Ishikawa (cell line): Measurements from ENCODE around the gene SCG2.

Experiments used
- CEBPB ChIP-seq: IDR thresholded peaks from 2 replicates; pipeline ENCODE4 v1.6.1; 2012
- CREB1 ChIP-seq: IDR thresholded peaks from 2 replicates; pipeline ENCODE4 v1.6.1; 2012; ENCODE audit warnings: low read depth
- EGR1 ChIP-seq: IDR thresholded peaks from 2 replicates; pipeline ENCODE4 v1.6.1; 2012
- EP300 ChIP-seq: IDR thresholded peaks from 2 replicates; pipeline ENCODE4 v1.6.1; 2012; ENCODE audit warnings: borderline replicate concordance
- FOXM1 ChIP-seq: IDR thresholded peaks from 2 replicates; pipeline ENCODE4 v1.6.1; 2012; ENCODE audit warnings: low read depth, borderline replicate concordance
- NFIC ChIP-seq: IDR thresholded peaks from 2 replicates; pipeline ENCODE4 v1.6.1; 2012
- RAD21 ChIP-seq: IDR thresholded peaks from 2 replicates; pipeline ENCODE4 v1.6.1; 2012; ENCODE audit warnings: low read depth
- TAF1 ChIP-seq: IDR thresholded peaks from 2 replicates; pipeline ENCODE4 v1.6.1; 2012; ENCODE audit warnings: low read depth, mild to moderate bottlenecking
- TCF12 ChIP-seq: IDR thresholded peaks from 2 replicates; pipeline ENCODE4 v1.6.1; 2012; ENCODE audit warnings: low read depth
- TEAD4 ChIP-seq: IDR thresholded peaks from 2 replicates; pipeline ENCODE4 v1.6.1; 2012
- YY1 ChIP-seq: IDR thresholded peaks from 2 replicates; pipeline ENCODE4 v1.6.1; 2012; ENCODE audit warnings: low read depth
- ZBTB7A ChIP-seq: IDR thresholded peaks from 2 replicates; pipeline ENCODE4 v1.6.1; 2012; ENCODE audit warnings: low read depth
- TF ChIP-seq, protein P1 (sequence below): IDR thresholded peaks from 2 replicates; pipeline ENCODE4 v1.6.1; 2012; ENCODE audit warnings: low read depth, mild to moderate bottlenecking
- TF ChIP-seq, protein P2 (sequence below): IDR thresholded peaks from 2 replicates; pipeline ENCODE4 v1.6.1; 2012
- TF ChIP-seq, protein P3 (sequence below): IDR thresholded peaks from 2 replicates; pipeline ENCODE4 v1.6.1; 2012

SCG2 gene

DNA sequence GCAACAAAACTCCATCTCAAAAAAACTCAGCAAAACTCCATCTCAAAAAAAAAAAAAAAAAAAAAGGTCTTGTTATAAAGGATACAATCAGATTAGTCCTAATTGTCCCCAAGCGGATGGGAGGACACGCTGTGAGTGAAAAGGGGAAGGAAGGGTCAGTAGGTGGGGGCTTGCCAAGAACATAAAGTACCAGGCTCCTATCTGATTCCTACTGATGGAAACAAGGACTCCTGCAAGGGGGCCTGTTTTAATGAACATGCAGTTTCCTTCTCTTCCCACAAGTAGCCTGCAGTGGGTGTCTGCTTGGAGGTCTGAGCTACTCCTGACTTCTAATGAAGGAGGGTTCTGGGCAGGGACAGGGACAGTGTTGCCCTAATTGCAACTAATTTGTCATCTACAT lies 7.9 kb downstream of the SCG2 start:
- TF ChIP-seq TAF1 (no peak), ZBTB7A (no peak), NFIC (no peak), EP300 (no peak), TEAD4 (no peak), RAD21 (no peak), TCF12 (no peak), FOXM1 (no peak)
- TF ChIP-seq, protein P1, sequence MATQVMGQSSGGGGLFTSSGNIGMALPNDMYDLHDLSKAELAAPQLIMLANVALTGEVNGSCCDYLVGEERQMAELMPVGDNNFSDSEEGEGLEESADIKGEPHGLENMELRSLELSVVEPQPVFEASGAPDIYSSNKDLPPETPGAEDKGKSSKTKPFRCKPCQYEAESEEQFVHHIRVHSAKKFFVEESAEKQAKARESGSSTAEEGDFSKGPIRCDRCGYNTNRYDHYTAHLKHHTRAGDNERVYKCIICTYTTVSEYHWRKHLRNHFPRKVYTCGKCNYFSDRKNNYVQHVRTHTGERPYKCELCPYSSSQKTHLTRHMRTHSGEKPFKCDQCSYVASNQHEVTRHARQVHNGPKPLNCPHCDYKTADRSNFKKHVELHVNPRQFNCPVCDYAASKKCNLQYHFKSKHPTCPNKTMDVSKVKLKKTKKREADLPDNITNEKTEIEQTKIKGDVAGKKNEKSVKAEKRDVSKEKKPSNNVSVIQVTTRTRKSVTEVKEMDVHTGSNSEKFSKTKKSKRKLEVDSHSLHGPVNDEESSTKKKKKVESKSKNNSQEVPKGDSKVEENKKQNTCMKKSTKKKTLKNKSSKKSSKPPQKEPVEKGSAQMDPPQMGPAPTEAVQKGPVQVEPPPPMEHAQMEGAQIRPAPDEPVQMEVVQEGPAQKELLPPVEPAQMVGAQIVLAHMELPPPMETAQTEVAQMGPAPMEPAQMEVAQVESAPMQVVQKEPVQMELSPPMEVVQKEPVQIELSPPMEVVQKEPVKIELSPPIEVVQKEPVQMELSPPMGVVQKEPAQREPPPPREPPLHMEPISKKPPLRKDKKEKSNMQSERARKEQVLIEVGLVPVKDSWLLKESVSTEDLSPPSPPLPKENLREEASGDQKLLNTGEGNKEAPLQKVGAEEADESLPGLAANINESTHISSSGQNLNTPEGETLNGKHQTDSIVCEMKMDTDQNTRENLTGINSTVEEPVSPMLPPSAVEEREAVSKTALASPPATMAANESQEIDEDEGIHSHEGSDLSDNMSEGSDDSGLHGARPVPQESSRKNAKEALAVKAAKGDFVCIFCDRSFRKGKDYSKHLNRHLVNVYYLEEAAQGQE = no peak
- TF ChIP-seq, protein P2, sequence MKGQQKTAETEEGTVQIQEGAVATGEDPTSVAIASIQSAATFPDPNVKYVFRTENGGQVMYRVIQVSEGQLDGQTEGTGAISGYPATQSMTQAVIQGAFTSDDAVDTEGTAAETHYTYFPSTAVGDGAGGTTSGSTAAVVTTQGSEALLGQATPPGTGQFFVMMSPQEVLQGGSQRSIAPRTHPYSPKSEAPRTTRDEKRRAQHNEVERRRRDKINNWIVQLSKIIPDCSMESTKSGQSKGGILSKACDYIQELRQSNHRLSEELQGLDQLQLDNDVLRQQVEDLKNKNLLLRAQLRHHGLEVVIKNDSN = no peak

DNA sequence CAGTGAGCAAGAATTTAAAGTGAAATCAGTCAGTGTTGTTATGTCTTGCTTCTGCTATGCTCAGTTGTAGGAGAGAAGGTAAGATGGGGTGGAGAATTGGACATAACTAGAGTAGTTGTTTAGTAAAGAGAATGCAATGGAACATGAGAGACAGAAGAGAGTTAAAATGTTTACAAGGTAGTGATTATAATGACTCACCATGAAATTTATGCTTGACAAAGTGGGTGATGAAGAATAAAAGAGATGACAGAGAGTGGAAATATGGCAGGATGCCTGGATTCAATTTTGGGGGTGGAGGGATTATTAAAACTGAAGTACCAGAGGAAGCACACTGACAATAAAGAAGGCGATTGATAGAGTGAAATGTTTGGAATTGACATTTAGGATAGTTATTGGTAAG lies 10.6 kb downstream of the SCG2 start:
- TF ChIP-seq, protein P3, sequence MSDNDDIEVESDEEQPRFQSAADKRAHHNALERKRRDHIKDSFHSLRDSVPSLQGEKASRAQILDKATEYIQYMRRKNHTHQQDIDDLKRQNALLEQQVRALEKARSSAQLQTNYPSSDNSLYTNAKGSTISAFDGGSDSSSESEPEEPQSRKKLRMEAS = no peak
- no peak for TF ChIP-seq NFIC
- TF ChIP-seq TAF1 = no peak
- no peak for TF ChIP-seq EP300
- TF ChIP-seq, protein P1 = no peak
- TF ChIP-seq EGR1 = no peak
- no peak for TF ChIP-seq CEBPB
- TF ChIP-seq YY1 = no peak
- TF ChIP-seq ZBTB7A = no peak
- no peak for TF ChIP-seq TEAD4
- no peak for TF ChIP-seq FOXM1
- TF ChIP-seq CREB1 = no peak
- TF ChIP-seq TCF12 = no peak
- TF ChIP-seq RAD21 = no peak
- TF ChIP-seq, protein P2 = no peak

DNA sequence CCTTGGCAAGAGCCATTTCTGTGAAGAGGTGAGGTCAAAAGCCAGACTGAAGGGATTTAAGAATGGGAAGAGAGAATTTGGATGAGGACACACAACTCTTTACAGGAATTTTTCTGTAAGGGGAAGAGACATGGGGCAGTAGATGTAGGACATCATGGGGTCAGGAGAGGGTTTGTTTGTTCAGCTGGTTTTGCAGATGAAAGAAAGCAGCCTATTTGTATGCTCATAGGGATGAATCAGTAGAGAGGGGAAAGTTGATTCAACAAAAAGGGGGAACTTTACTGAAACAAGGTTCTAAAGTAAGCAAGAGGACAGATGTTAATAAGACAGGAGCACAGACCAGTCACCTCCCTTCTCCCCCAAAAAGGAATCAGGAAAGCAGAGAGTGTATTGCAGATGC lies 11.2 kb downstream of the SCG2 start:
- TF ChIP-seq TCF12 (no peak), FOXM1 (no peak), CREB1 (no peak), TAF1 (no peak), YY1 (no peak), TEAD4 (no peak)
- TF ChIP-seq, protein P1 = no peak
- TF ChIP-seq, protein P2 = no peak
- TF ChIP-seq, protein P3 = no peak

DNA sequence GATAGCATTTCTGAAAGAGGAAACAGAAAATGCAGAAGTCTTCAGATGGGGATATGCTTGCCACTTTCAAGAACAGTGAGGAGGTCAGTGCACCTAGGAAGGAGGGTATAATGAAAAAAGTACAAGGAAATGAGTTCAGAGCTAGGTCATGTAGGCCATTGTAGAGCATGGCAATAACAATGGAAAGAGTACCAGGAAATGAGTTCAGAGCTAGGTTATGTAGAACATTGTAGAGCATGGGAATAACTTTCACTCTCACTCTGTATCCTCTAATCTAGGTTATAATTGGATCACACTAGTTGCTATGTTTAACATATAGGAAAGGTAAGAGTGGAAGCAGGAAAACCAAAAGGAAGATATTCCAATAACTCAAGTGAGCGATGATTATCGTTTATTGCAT lies 12.3 kb downstream of the SCG2 start:
- TF ChIP-seq, protein P1 = no peak
- no peak for TF ChIP-seq RAD21
- no peak for TF ChIP-seq EGR1
- TF ChIP-seq EP300 = no peak
- TF ChIP-seq, protein P2 = no peak
- TF ChIP-seq CEBPB = no peak
- TF ChIP-seq NFIC = no peak
- no peak for TF ChIP-seq FOXM1
- TF ChIP-seq, protein P3 = no peak
- no peak for TF ChIP-seq YY1
- no peak for TF ChIP-seq TAF1
- no peak for TF ChIP-seq TEAD4
- no peak for TF ChIP-seq ZBTB7A
- no peak for TF ChIP-seq CREB1
- no peak for TF ChIP-seq TCF12
